ENCODE data around the gene VCAM1.
"Not testable (repeated sequence)": the region's sequence is repeated elsewhere in the genome, so short reads cannot be mapped to it uniquely, and the experiment has no call there.

The VCAM1 gene

GRCh38 chr1:100778748-100779147, 59.2 kb downstream of the VCAM1 start:
- no peak for DNase-seq (ENCODE audit: low spot score)

DNA sequence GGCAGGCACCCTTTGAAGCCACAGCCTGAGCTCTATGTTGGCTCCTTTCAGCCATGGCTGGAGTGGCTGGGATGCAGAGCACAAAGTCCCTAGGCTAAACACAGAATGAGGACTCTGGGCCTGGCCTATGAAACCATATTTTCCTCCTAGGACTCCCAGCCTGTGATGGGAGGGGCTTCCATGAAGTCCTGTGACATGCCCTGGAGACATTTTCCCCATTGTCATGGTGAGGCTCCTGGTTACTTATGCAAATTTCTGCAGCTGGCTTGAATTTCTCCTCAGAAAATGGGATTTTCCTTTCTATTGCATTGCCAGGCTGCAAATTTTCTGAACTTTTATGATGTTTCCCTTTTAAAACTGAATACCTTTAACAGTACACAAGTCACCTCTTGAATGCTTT, 61.3 kb downstream of the VCAM1 start:
- no peak for DNase-seq (ENCODE audit: low spot score)

DNA sequence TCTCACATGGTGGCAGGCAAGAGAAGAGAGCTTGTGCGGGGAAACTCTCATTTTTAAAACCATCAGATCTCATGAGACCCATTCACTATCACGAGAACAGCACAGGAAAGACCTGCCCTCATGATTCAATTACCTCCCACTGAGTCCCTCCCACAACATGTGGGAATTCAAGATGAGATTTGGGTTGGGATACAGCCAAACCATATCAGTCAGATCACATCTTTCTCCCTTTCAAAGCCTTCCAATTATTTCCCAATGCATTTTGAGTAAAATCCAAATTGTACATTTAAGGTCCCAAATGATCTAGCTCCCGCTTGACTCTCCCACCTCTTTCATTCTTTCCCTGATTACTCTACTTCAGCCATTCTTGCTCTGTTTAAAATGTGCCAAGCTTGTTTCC, 62.2 kb downstream of the VCAM1 start:
- not testable (repeated sequence) for DNase-seq (ENCODE audit: low spot score)

DNA sequence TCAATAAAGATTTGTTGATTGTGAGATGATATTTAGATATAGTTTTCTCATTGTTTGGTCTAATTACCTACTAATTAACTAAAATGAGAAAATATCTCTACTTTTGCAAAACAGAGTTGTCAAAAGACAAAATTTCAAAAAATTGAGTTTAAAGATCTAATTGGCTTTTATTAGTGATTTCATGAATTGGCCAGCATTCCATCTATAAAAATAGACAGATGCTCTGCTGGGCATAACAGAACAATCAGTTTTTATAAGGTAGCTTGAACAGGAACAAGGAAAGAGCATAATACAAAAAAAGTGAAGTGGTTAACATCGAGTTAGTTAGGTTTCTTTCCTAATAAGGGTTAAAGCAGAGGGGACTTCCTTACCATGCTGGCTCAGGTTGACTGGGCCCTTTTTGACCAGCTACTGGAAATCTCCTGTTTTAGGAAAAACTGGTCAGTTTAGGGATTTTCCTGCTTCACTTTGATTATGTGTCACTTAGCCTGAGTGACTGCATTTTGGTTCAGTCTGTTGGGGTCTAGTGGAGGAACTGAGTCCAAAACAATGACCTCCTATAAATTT, 63.0 kb downstream of the VCAM1 start:
- no peak for DNase-seq (ENCODE audit: low spot score)

- DNase-seq (ENCODE audit: low spot score) = peak; percentile 27
Measured at GRCh38 chr1:100785470-100786052, 66.0 kb downstream of the VCAM1 start.

DNA sequence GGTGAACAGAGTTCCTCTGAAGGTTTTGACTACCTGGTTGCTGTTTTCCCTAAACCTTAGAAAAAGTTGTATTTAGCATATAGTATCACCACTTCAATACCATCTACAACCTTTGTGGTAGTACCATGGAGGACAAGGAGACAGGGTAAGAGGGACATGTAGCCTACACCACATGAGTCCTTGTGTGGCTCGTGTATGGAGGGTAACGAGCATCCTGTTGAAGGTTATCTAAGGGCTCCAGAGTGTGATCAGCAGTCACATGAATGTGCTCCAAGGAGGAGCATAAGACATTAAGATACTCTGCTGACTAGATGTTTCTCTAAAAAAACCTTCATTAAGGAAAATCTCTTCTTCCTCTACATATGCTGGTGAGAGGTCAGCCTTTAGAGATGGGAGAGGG, 67.3 kb downstream of the VCAM1 start:
- DNase-seq (ENCODE audit: low spot score) = no peak
